ENCODE results near the gene HDHD2. TPM values are rescaled to one million over a fixed set of nuclear protein-coding genes. Genes with fewer than 3 reads are reported as not detected.

HDHD2 gene
- total and polyA plus RNA-seq, 2 of the 13 experiments (the other 11 are each of a cell fraction or from before 2014, with no cell fraction given): 10.2 to 34.7 TPM

- Histone ChIP-seq H3K27me3 (ENCODE audit: control insufficient read depth in 1 of 2, insufficient read depth in 2 of 2, low read length in 2 of 2) (no peaks in the 10 kb centered on the region), H3K36me3 (replicated peaks in 1 of 2; ENCODE audit: control insufficient read depth in 1 of 2, insufficient read depth in 2 of 2, low read length in 2 of 2) (peaks cover 8 to 48% of the 10 kb centered on the region in 2 experiments), H3K4me3 (replicated peaks in 1 of 3; ENCODE audit: insufficient read depth in 1 of 3, low read depth in 2 of 3, low read length in 3 of 3) (no peak overlapping the region), H4K20me1 (ENCODE audit: insufficient read depth, low read length) (no peaks in the 10 kb centered on the region), H3K79me2 (ENCODE audit: insufficient read depth, low read length) (no peaks in the 10 kb centered on the region), H3K4me2 (ENCODE audit: low read depth, low read length) (no peak overlapping the region), H3K27ac (ENCODE audit: extremely low read length, insufficient read depth, low read length) (no peak overlapping the region), H3K9me3 (ENCODE audit: low read length) (no peaks in the 10 kb centered on the region), H2AFZ (ENCODE audit: low read length) (no peak overlapping the region), H3K4me1 (ENCODE audit: insufficient read depth, low read length) (no peaks in the 10 kb centered on the region), H3K9ac (ENCODE audit: insufficient read depth, low read depth, low read length) (no peak overlapping the region)
- 89% methylated on average over 2 of the region's 2 CpGs for WGBS (ENCODE audit: low lambda C conversion rate)
- no TSS peak for BruUV-seq (replicated peaks)
- DNase-seq (ENCODE audit: low spot score) (no peak), FAIRE-seq (no peak), ATAC-seq (no peak)
- ChIA-PET POLR2A (no interaction called here), CTCF (ENCODE audit: low intra/inter-chr PET ratio, low total read pairs) (no interaction called here)
- intact Hi-C loops (cut with micrococcal nuclease; ENCODE audit: unreplicated experiment): no loop called here
- TF ChIP-seq JUN (CRISPR knock-in tag; IDR thresholded peaks at IDR 0.05) (no peak), SNAPC4 (CRISPR knock-in tag; IDR thresholded peaks at IDR 0.05) (no peak), SRSF9 (IDR thresholded peaks at IDR 0.05; ENCODE audit: borderline replicate concordance, insufficient read depth, low read depth, low read length, poor library complexity, severe bottlenecking) (no peak), ZNF703 (CRISPR knock-in tag; IDR thresholded peaks at IDR 0.05; ENCODE audit: borderline replicate concordance) (no peak), RFXANK (CRISPR knock-in tag; IDR thresholded peaks at IDR 0.05) (no peak), ZNF724P (CRISPR knock-in tag; IDR thresholded peaks at IDR 0.05; ENCODE audit: borderline replicate concordance) (no peak), HOXA5 (CRISPR knock-in tag; IDR thresholded peaks at IDR 0.05) (no peak), HOXD1 (CRISPR knock-in tag; IDR thresholded peaks at IDR 0.05) (no peak), MAX (IDR thresholded peaks at IDR 0.05) (no peak), TEF (CRISPR knock-in tag; IDR thresholded peaks at IDR 0.05) (no peak), CBX2 (IDR thresholded peaks at IDR 0.05; ENCODE audit: low read depth, low read length) (no peak), CBX2 (CRISPR knock-in tag; IDR thresholded peaks at IDR 0.05; ENCODE audit: low read depth) (no peak)
- in situ Hi-C loops (cut with HindIII; ENCODE audit: extremely low pct_ligation_motif_present, low pct_unique_long_range_greater_than_20kb): no loop called here
Observed at GRCh38 chr18:47115205-47115604, 35.1 kb downstream of the HDHD2 start.
